Mucosa of rectum (tissue), 2 donors: ENCODE results near the gene TNRC6C.

Source experiments
- H3K27ac ChIP-seq, 2 donors: one replicate each; pipeline ENCODE4 v1.7.0; 2013; ENCODE audit warnings: inconsistent platforms in 2 of 2, low read depth in 2 of 2, low read length in 2 of 2
- H3K27me3 ChIP-seq, 2 donors: one replicate each; pipeline ENCODE4 v1.7.0; 2013; ENCODE audit warnings: low read length in 2 of 2; ENCODE audit not compliant: control insufficient read depth in 2 of 2, insufficient read depth in 2 of 2
- H3K36me3 ChIP-seq, 2 donors: one replicate each; pipeline ENCODE4 v1.7.0; 2013; ENCODE audit warnings: low read length in 2 of 2; ENCODE audit not compliant: control insufficient read depth in 2 of 2, insufficient read depth in 2 of 2
- H3K4me1 ChIP-seq, 2 donors: one replicate each; pipeline ENCODE4 v1.7.0; 2013; ENCODE audit warnings: low read length in 2 of 2, mild to moderate bottlenecking in 1 of 2; ENCODE audit not compliant: control insufficient read depth in 2 of 2, insufficient read depth in 2 of 2
- H3K4me3 ChIP-seq, 2 donors: one replicate each; pipeline ENCODE4 v1.7.0; 2013; ENCODE audit warnings: low read length in 2 of 2
- H3K9ac ChIP-seq, 2 donors: one replicate each; pipeline ENCODE4 v1.7.0; 2013; ENCODE audit warnings: low read length in 2 of 2, low read depth in 1 of 2, mild to moderate bottlenecking in 1 of 2
- H3K9me3 ChIP-seq, 2 donors: one replicate each; pipeline ENCODE4 v1.7.0; 2013; ENCODE audit warnings: low read length in 2 of 2; ENCODE audit not compliant: control insufficient read depth in 2 of 2
- donor health status: healthy.
- donor health status: Normal muscosa, but diverticular disease.

TNRC6C gene

GRCh38 chr17:78142119-78142861 is 183.8 kb downstream of the TNRC6C start:
- H3K36me3 ChIP-seq: no peaks in the 10 kb centered on the region
- H3K4me1 ChIP-seq: peaks cover 47 to 50% of the 10 kb centered on the region in 2 donors
- no peaks in the 10 kb centered on the region for H3K9me3 ChIP-seq
- no peak overlapping the region for H3K4me3 ChIP-seq
- no peak overlapping the region for H3K9ac ChIP-seq
- peak overlapping the region in 1 of 2 donors; percentile 19 for H3K27ac ChIP-seq
- no peaks in the 10 kb centered on the region for H3K27me3 ChIP-seq

- Histone ChIP-seq H3K36me3 (no peaks in the 10 kb centered on the region), H3K4me3 (no peak overlapping the region), H3K9me3 (no peaks in the 10 kb centered on the region), H3K4me1 (peaks cover 54 to 55% of the 10 kb centered on the region in 2 donors), H3K27me3 (no peaks in the 10 kb centered on the region), H3K9ac (peak overlapping the region; percentile 3 to 54), H3K27ac (peak overlapping the region; percentile 81 to 87)
Measured at GRCh38 chr17:78143214-78144146, 185.0 kb downstream of the TNRC6C start.

GRCh38 chr17:78144147-78144719 is 185.7 kb downstream of the TNRC6C start:
- peak overlapping the region; percentile 81 to 87 for H3K27ac ChIP-seq
- peaks cover 58 to 59% of the 10 kb centered on the region in 2 donors for H3K4me1 ChIP-seq
- H3K9me3 ChIP-seq: no peaks in the 10 kb centered on the region
- H3K9ac ChIP-seq: peak overlapping the region; percentile 26 to 54
- H3K4me3 ChIP-seq: peak overlapping the region in 1 of 2 donors; percentile 44
- no peaks in the 10 kb centered on the region for H3K36me3 ChIP-seq
- no peaks in the 10 kb centered on the region for H3K27me3 ChIP-seq

- no peaks in the 10 kb centered on the region for H3K27me3 ChIP-seq
- H3K36me3 ChIP-seq: no peaks in the 10 kb centered on the region
- no peaks in the 10 kb centered on the region for H3K9me3 ChIP-seq
- H3K9ac ChIP-seq: peak overlapping the region; percentile 26 to 54
- peaks cover 58% of the 10 kb centered on the region in 2 donors for H3K4me1 ChIP-seq
- peak overlapping the region; percentile 81 to 87 for H3K27ac ChIP-seq
- H3K4me3 ChIP-seq: peak overlapping the region in 1 of 2 donors; percentile 44
Measured at GRCh38 chr17:78144736-78145641, 186.5 kb downstream of the TNRC6C start.

- H3K9ac ChIP-seq: no peak overlapping the region
- H3K4me1 ChIP-seq: peaks cover 63% of the 10 kb centered on the region in 2 donors
- no peak overlapping the region for H3K4me3 ChIP-seq
- peak overlapping the region in 1 of 2 donors; percentile 52 for H3K27ac ChIP-seq
- no peaks in the 10 kb centered on the region for H3K9me3 ChIP-seq
- no peaks in the 10 kb centered on the region for H3K27me3 ChIP-seq
- no peaks in the 10 kb centered on the region for H3K36me3 ChIP-seq
Measured at GRCh38 chr17:78146471-78146869, 188.0 kb downstream of the TNRC6C start.

- peak overlapping the region in 1 of 2 donors; percentile 56 for H3K9ac ChIP-seq
- H3K9me3 ChIP-seq: no peaks in the 10 kb centered on the region
- H3K4me1 ChIP-seq: peaks cover 62 to 63% of the 10 kb centered on the region in 2 donors
- no peak overlapping the region for H3K4me3 ChIP-seq
- H3K27ac ChIP-seq: peak overlapping the region; percentile 45 to 52
- H3K27me3 ChIP-seq: no peaks in the 10 kb centered on the region
- H3K36me3 ChIP-seq: no peaks in the 10 kb centered on the region
Measured at GRCh38 chr17:78146881-78147280, 188.4 kb downstream of the TNRC6C start.

- peak overlapping the region; percentile 44 to 56 for H3K9ac ChIP-seq
- peak overlapping the region; percentile 45 to 52 for H3K27ac ChIP-seq
Measured at GRCh38 chr17:78147315-78147998, 189.0 kb downstream of the TNRC6C start.

GRCh38 chr17:78148286-78149016 is 189.9 kb downstream of the TNRC6C start:
- H3K4me1 ChIP-seq: peaks cover 59 to 60% of the 10 kb centered on the region in 2 donors
- no peaks in the 10 kb centered on the region for H3K9me3 ChIP-seq

More at GRCh38 chr17:78147315-78147998, 189.0 kb downstream of the TNRC6C start:
- H3K9me3 ChIP-seq: no peaks in the 10 kb centered on the region
- no peaks in the 10 kb centered on the region for H3K36me3 ChIP-seq
- no peak overlapping the region for H3K4me3 ChIP-seq
- H3K4me1 ChIP-seq: peaks cover 60 to 61% of the 10 kb centered on the region in 2 donors
- no peaks in the 10 kb centered on the region for H3K27me3 ChIP-seq

More at GRCh38 chr17:78148286-78149016, 189.9 kb downstream of the TNRC6C start:
- Histone ChIP-seq H3K36me3 (no peaks in the 10 kb centered on the region), H3K9ac (peak overlapping the region; percentile 32 to 38), H3K27ac (peak overlapping the region in 1 of 2 donors; percentile 52), H3K27me3 (no peaks in the 10 kb centered on the region), H3K4me3 (no peak overlapping the region)
